ENCODE results near the gene ERICH6. TPM values are rescaled to one million over a fixed set of nuclear protein-coding genes. Genes with fewer than 3 reads are reported as not detected.

The ERICH6 gene
- total RNA-seq, 1 experiment from 2014 or later = 0.28 TPM

DNA sequence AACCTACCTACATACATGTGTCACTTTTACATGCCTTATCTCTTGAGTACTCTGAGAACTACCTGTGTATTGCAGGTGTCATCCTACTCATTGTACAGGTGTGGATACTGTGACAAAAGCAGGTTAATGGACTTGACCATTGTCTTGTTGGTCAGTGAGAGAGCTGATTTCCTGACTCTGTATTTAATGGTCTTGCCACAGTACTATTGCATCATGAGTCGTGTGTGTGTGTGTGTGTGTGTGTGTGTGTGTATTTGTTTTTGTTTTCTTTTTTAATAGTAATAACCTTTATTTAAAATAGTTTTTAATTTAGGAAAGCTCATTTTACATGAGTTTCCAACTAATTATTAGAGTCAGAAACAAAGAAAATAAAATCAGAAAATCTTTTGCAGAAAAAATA is 92.9 kb downstream of the ERICH6 start:
- ATAC-seq (no peak), DNase-seq (ENCODE audit: low read depth, low spot score) (no peak)
- in situ Hi-C loops (cut with HindIII; ENCODE audit: low pct_unique_long_range_greater_than_20kb, low sequenced_read_pairs) = no loop called here
- intact Hi-C loops (cut with micrococcal nuclease; ENCODE audit: unreplicated experiment) = no loop called here
- ChIA-PET CTCF (no interaction called here), POLR2A (no interaction called here)
- Histone ChIP-seq H3K4me1 (ENCODE audit: control insufficient read depth, insufficient read depth, low read length) (peaks cover 7% of the 10 kb centered on the region; the same call in 1 of the 2 replicates), H3K9me3 (ENCODE audit: control insufficient read depth, insufficient read depth, low read depth, low read length) (no peaks in the 10 kb centered on the region), H3K4me3 (ENCODE audit: low read depth in 2 of 2, low read length in 2 of 2) (no peak overlapping the region), H3K36me3 (ENCODE audit: control insufficient read depth, insufficient read depth, low read length) (no peaks in the 10 kb centered on the region; the same call in 1 of the 2 replicates), H3K27ac (ENCODE audit: low read length) (no peak overlapping the region), H3K27me3 (ENCODE audit: control insufficient read depth, insufficient read depth, low read length) (no peaks in the 10 kb centered on the region)
- TF ChIP-seq SIN3A (IDR thresholded peaks at IDR 0.05; ENCODE audit: borderline replicate concordance, insufficient read depth, low read depth, low read length) = no peak
- TF ChIP-seq CTCF (IDR thresholded peaks at IDR 0.05) = no peak
- no peak for TF ChIP-seq POLR2AphosphoS5 (IDR thresholded peaks at IDR 0.05; ENCODE audit: low read depth, low read length)
- TF ChIP-seq, protein P1, sequence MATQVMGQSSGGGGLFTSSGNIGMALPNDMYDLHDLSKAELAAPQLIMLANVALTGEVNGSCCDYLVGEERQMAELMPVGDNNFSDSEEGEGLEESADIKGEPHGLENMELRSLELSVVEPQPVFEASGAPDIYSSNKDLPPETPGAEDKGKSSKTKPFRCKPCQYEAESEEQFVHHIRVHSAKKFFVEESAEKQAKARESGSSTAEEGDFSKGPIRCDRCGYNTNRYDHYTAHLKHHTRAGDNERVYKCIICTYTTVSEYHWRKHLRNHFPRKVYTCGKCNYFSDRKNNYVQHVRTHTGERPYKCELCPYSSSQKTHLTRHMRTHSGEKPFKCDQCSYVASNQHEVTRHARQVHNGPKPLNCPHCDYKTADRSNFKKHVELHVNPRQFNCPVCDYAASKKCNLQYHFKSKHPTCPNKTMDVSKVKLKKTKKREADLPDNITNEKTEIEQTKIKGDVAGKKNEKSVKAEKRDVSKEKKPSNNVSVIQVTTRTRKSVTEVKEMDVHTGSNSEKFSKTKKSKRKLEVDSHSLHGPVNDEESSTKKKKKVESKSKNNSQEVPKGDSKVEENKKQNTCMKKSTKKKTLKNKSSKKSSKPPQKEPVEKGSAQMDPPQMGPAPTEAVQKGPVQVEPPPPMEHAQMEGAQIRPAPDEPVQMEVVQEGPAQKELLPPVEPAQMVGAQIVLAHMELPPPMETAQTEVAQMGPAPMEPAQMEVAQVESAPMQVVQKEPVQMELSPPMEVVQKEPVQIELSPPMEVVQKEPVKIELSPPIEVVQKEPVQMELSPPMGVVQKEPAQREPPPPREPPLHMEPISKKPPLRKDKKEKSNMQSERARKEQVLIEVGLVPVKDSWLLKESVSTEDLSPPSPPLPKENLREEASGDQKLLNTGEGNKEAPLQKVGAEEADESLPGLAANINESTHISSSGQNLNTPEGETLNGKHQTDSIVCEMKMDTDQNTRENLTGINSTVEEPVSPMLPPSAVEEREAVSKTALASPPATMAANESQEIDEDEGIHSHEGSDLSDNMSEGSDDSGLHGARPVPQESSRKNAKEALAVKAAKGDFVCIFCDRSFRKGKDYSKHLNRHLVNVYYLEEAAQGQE (IDR thresholded peaks at IDR 0.05; ENCODE audit: insufficient read depth in 1 of 2, low read depth in 2 of 2, low read length in 1 of 2) = no peak
- no peak for TF ChIP-seq TCF7L2 (IDR thresholded peaks at IDR 0.05; ENCODE audit: low read depth, low read length)
- BruUV-seq (replicated peaks) = no TSS peak

GRCh38 chr3:150609988-150610387 is 93.7 kb downstream of the ERICH6 start:
- Histone ChIP-seq H3K27ac (ENCODE audit: low read length) (no peak overlapping the region), H3K36me3 (ENCODE audit: control insufficient read depth, insufficient read depth, low read length) (peaks cover 4% of the 10 kb centered on the region), H3K27me3 (ENCODE audit: control insufficient read depth, insufficient read depth, low read length) (no peaks in the 10 kb centered on the region), H3K4me3 (ENCODE audit: low read depth in 2 of 2, low read length in 2 of 2) (no peak overlapping the region), H3K4me1 (ENCODE audit: control insufficient read depth, insufficient read depth, low read length) (peaks cover 14% of the 10 kb centered on the region; the same call in 1 of the 2 replicates), H3K9me3 (ENCODE audit: control insufficient read depth, insufficient read depth, low read depth, low read length) (no peaks in the 10 kb centered on the region)
- BruUV-seq (replicated peaks) = no TSS peak
- ATAC-seq (no peak), DNase-seq (ENCODE audit: low read depth, low spot score) (no peak)
- TF ChIP-seq POLR2AphosphoS5 (IDR thresholded peaks at IDR 0.05; ENCODE audit: low read depth, low read length) (no peak), CTCF (IDR thresholded peaks at IDR 0.05) (no peak), TCF7L2 (IDR thresholded peaks at IDR 0.05; ENCODE audit: low read depth, low read length) (no peak), SIN3A (IDR thresholded peaks at IDR 0.05; ENCODE audit: borderline replicate concordance, insufficient read depth, low read depth, low read length) (no peak)
- TF ChIP-seq, protein P1 (IDR thresholded peaks at IDR 0.05; ENCODE audit: insufficient read depth in 1 of 2, low read depth in 2 of 2, low read length in 1 of 2) = no peak
- POLR2A ChIA-PET = no interaction called here
- in situ Hi-C loops (cut with HindIII; ENCODE audit: low pct_unique_long_range_greater_than_20kb, low sequenced_read_pairs) (no loop called here), intact Hi-C loops (cut with micrococcal nuclease; ENCODE audit: unreplicated experiment) (no loop called here)
- CTCF ChIA-PET = no interaction called here

Other genes starting within 250 kb of the ERICH6 start
- 75.0 TPM for gene SERP1, start 157.4 kb downstream of the ERICH6 start, total RNA-seq (2021; ENCODE audit: unreplicated experiment)
- 70.0 TPM for gene EIF2A, start 157.1 kb downstream of the ERICH6 start, total RNA-seq (2021; ENCODE audit: unreplicated experiment)
- gene SELENOT, start 100.6 kb downstream of the ERICH6 start, total RNA-seq (2021; ENCODE audit: unreplicated experiment) = 114 TPM
- gene SIAH2, start 59.2 kb upstream of the ERICH6 start, total RNA-seq (2021; ENCODE audit: unreplicated experiment) = 24.0 TPM
- not detected for gene MINDY4B, start 201.5 kb upstream of the ERICH6 start, total RNA-seq (2021; ENCODE audit: unreplicated experiment)